Upper lobe of left lung (tissue), 6 donors: Measurements from ENCODE around the gene UST. TPM values are rescaled to one million over a fixed set of nuclear protein-coding genes. Genes with fewer than 3 reads are reported as not detected.

Source experiments
- ATAC-seq, 2 donors: fragments of 200-7000 bp; cut with Tn5 transposase; one replicate each; pipeline ENCODE4 v1.9.1; 2022; ENCODE audit warnings: mild to moderate bottlenecking in 2 of 2, moderate library complexity in 2 of 2; ENCODE audit not compliant: low FRiP score in 2 of 2
- DNase-seq, 2 donors: peaks; one replicate each; pipeline ENCODE4 v3.0.0-alpha.2; 2019 to 2020
- H3K27ac ChIP-seq, 4 donors: fragments of 200-600 bp; sonication (generic); one replicate each; pipeline ENCODE4 v1.5.1; 2016 to 2019
- H3K27me3 ChIP-seq, 4 donors: fragments of 200-600 bp; sonication (generic); one replicate each; pipeline ENCODE4 v1.5.1; 2017 to 2019
- H3K36me3 ChIP-seq, 4 donors: fragments of 200-600 bp; sonication (generic); one replicate each; pipeline ENCODE4 v1.5.1; 2016 to 2019
- H3K4me1 ChIP-seq, 4 donors: fragments of 200-600 bp; sonication (generic); one replicate each; pipeline ENCODE4 v1.5.1; 2018 to 2019
- H3K4me3 ChIP-seq, 4 donors: fragments of 200-600 bp; sonication (generic); one replicate each; pipeline ENCODE4 v1.5.1; 2017 to 2019; ENCODE audit warnings: mild to moderate bottlenecking in 2 of 4, moderate library complexity in 1 of 4
- H3K9me3 ChIP-seq, 4 donors: fragments of 200-600 bp; sonication (generic); one replicate each; pipeline ENCODE4 v1.5.1; 2018 to 2019
- CTCF ChIP-seq, 6 experiments: fragments of 450-650 bp in 4 of 6; fragments of 200-600 bp in 2 of 6; sonication (generic) in 2 of 6; IDR thresholded peaks; one replicate each; pipeline ENCODE4 v1.5.1; 2016 to 2019; ENCODE audit warnings: antibody characterized with exemption in 6 of 6
- EP300 ChIP-seq, 4 donors: sonication (generic); formaldehyde crosslinking; IDR thresholded peaks; one replicate each; pipeline ENCODE4 v1.5.1; 2017; ENCODE audit warnings: antibody characterized with exemption in 4 of 4, control low read depth in 2 of 4
- POLR2A ChIP-seq, 4 donors: fragments of 450-650 bp; IDR thresholded peaks; one replicate each; pipeline ENCODE4 v1.5.1; 2016 to 2017; ENCODE audit warnings: antibody characterized with exemption in 4 of 4, mild to moderate bottlenecking in 2 of 4
- POLR2AphosphoS5 ChIP-seq, 2 donors: sonication (generic); formaldehyde crosslinking; IDR thresholded peaks; one replicate each; pipeline ENCODE4 v1.5.1; 2017; ENCODE audit warnings: antibody characterized with exemption in 2 of 2
- WGBS, 2 donors: methylation state at CpG; one replicate each; pipeline ENCODE4 v1.1.5; 2017 to 2018; 5-methylcytosine and 5-hydroxymethylcytosine counted together
- total RNA-seq, 6 donors: library from RNA; depleted of rRNA in 4 of 6; stranded (reverse); fragments of >200 nt in 4 of 6; gene quantifications; one replicate each; pipeline versions ENCODE4 v1.1.0 to v1.2.1, GENCODE V29; 2016 to 2021
- donor health status: DM: no; HTN: no; CAD: no; lungs with moderate emphysema.
- donor health status: DM: no; HTN: yes; CAD: no; lungs with severe emphysema.

UST gene
- total RNA-seq, 6 donors from 2014 or later = 10.2 to 21.6 (median 14.2) TPM

- DNase-seq (peak in 1 of 2 donors; percentile 43), ATAC-seq (no peak)
- no peak overlapping the region for H3K27ac ChIP-seq
- TF ChIP-seq EP300 (IDR thresholded peaks at IDR 0.05) = no peak
- TF ChIP-seq POLR2AphosphoS5 (IDR thresholded peaks at IDR 0.05) = no peak
- no peak for TF ChIP-seq POLR2A (IDR thresholded peaks at IDR 0.05)
- TF ChIP-seq CTCF (IDR thresholded peaks at IDR 0.05) = no peak
- no peaks in the 10 kb centered on the region for H3K36me3 ChIP-seq
- no peaks in the 10 kb centered on the region for H3K27me3 ChIP-seq
- no peaks in the 10 kb centered on the region for H3K9me3 ChIP-seq
- H3K4me3 ChIP-seq = no peak overlapping the region
- no peaks in the 10 kb centered on the region for H3K4me1 ChIP-seq
- 66 to 93% methylated on average over 6 to 7 of the region's 7 CpGs for WGBS, 2 donors
Observed at GRCh38 chr6:148967541-148967956, 220.7 kb downstream of the UST start.

GRCh38 chr6:148968771-148969602, 222.2 kb downstream of the UST start:
- Histone ChIP-seq H3K27ac (no peak overlapping the region), H3K36me3 (no peaks in the 10 kb centered on the region), H3K27me3 (no peaks in the 10 kb centered on the region), H3K4me1 (no peaks in the 10 kb centered on the region), H3K4me3 (no peak overlapping the region), H3K9me3 (no peaks in the 10 kb centered on the region)
- 85 to 90% methylated on average over 4 of the region's 4 CpGs for WGBS, 2 donors
- ATAC-seq (no peak), DNase-seq (no peak)
- no peak for TF ChIP-seq CTCF (IDR thresholded peaks at IDR 0.05)
- no peak for TF ChIP-seq POLR2AphosphoS5 (IDR thresholded peaks at IDR 0.05)
- TF ChIP-seq POLR2A (IDR thresholded peaks at IDR 0.05) = no peak
- no peak for TF ChIP-seq EP300 (IDR thresholded peaks at IDR 0.05)

GRCh38 chr6:148969603-148970061, 222.8 kb downstream of the UST start:
- ATAC-seq = peak in 1 of 2 donors; percentile 76
- Histone ChIP-seq H3K4me1 (no peaks in the 10 kb centered on the region), H3K27me3 (no peaks in the 10 kb centered on the region), H3K9me3 (no peaks in the 10 kb centered on the region), H3K36me3 (no peaks in the 10 kb centered on the region), H3K4me3 (no peak overlapping the region), H3K27ac (no peak overlapping the region)
- TF ChIP-seq CTCF (IDR thresholded peaks at IDR 0.05) (no peak), POLR2A (IDR thresholded peaks at IDR 0.05) (no peak), POLR2AphosphoS5 (IDR thresholded peaks at IDR 0.05) (no peak), EP300 (IDR thresholded peaks at IDR 0.05) (no peak)
- no peak for DNase-seq
- WGBS, 2 donors = 75 to 86% methylated on average over 10 of the region's 10 CpGs

- DNase-seq (no peak), ATAC-seq (no peak)
- Histone ChIP-seq H3K4me1 (no peaks in the 10 kb centered on the region), H3K4me3 (no peak overlapping the region), H3K36me3 (no peaks in the 10 kb centered on the region), H3K27ac (no peak overlapping the region), H3K9me3 (no peaks in the 10 kb centered on the region), H3K27me3 (no peaks in the 10 kb centered on the region)
- 82 to 94% methylated on average over 6 of the region's 6 CpGs for WGBS, 2 donors
- no peak for TF ChIP-seq POLR2A (IDR thresholded peaks at IDR 0.05)
- no peak for TF ChIP-seq CTCF (IDR thresholded peaks at IDR 0.05)
Observed at GRCh38 chr6:148971031-148971927, 224.4 kb downstream of the UST start.
